ENCODE data around the gene TNFRSF8.

Gene TNFRSF8

DNA sequence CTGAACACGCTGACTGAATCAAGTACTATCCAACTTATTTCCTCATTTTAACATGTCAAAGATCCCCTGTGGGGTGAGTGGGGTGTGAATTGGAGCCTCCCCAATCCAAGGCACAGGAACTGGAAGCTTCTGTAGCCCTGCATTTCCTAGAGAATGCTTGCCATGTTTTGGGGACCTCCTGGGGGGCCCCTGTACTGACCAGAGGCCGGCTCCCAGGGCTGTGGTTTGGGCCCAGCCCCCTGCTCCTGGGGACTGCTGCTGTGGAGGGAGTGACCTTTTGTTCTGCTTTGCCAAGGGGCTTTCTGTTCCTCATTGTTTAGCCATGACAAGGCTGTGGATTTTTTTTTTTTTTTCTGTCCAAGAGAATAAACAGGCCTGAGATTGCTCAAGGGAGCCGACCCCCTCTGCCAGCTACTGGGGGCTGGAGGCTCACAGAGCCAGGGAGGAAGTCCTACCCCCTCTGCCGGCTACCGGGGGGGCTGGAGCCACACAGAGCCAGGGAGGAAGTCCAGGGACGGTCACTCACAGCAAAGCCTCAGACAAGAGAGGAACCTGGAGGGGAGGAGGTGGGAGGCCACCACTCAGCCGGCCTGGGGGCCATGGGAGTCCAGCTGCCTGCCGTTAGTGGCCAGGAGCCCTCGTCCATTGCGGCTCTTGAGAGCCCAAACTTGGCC, 121.0 kb downstream of the TNFRSF8 start:
- H3K4me3 ChIP-seq (ENCODE audit: low read depth, low read length) = no peak overlapping the region
- no peak for DNase-seq (ENCODE audit: low read depth)
- TF ChIP-seq, protein P1, sequence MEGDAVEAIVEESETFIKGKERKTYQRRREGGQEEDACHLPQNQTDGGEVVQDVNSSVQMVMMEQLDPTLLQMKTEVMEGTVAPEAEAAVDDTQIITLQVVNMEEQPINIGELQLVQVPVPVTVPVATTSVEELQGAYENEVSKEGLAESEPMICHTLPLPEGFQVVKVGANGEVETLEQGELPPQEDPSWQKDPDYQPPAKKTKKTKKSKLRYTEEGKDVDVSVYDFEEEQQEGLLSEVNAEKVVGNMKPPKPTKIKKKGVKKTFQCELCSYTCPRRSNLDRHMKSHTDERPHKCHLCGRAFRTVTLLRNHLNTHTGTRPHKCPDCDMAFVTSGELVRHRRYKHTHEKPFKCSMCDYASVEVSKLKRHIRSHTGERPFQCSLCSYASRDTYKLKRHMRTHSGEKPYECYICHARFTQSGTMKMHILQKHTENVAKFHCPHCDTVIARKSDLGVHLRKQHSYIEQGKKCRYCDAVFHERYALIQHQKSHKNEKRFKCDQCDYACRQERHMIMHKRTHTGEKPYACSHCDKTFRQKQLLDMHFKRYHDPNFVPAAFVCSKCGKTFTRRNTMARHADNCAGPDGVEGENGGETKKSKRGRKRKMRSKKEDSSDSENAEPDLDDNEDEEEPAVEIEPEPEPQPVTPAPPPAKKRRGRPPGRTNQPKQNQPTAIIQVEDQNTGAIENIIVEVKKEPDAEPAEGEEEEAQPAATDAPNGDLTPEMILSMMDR (IDR thresholded peaks at IDR 0.05; ENCODE audit: insufficient read depth, low read depth, low read length, missing control alignments) = no peak

DNA sequence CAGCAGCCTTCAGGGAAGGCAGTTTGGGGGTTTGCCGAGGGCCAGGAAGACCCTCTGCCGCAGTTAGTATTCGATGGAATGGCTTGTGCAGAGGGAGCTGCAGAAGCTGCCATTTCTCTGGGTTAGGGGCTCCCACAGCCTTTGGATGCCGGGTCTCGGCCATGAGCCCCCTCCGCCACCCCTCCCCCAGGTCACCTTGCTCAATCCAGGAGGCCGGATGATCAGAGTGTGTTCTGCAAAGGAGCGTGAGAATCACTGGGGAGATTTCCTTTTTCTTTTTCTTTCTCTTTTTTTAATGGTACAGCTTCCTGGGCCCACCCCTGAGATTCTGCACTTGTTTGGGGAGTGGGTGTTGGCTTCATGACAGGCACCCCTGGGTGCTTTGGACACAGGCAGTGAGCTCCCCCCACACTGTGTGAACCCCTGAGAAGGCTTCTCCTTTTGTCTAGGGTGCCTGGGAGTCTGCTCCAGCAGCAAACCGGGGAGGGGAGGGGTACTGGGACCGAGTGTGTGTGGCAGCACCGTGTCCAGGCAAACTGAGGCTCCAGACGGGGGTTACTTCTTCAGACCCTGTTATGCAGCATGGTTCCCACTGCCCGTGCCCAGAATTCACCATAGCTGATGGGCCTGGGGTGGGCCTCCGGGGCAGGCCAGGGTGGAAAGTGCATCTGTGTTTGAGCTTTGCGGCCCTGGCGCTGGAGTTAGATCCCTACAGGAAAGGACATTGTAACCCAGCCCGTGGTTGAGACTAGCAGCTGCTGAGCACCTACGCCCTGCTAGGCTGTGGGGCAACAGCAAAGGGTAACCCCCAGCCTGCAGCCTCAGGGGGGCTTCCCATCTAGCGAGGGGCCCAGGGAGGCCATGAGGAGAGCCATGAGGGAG, 122.2 kb downstream of the TNFRSF8 start:
- no peak overlapping the region for H3K4me3 ChIP-seq (ENCODE audit: low read depth, low read length)
- TF ChIP-seq, protein P1 (IDR thresholded peaks at IDR 0.05; ENCODE audit: insufficient read depth, low read depth, low read length, missing control alignments) = no peak
- no peak for DNase-seq (ENCODE audit: low read depth)

DNA sequence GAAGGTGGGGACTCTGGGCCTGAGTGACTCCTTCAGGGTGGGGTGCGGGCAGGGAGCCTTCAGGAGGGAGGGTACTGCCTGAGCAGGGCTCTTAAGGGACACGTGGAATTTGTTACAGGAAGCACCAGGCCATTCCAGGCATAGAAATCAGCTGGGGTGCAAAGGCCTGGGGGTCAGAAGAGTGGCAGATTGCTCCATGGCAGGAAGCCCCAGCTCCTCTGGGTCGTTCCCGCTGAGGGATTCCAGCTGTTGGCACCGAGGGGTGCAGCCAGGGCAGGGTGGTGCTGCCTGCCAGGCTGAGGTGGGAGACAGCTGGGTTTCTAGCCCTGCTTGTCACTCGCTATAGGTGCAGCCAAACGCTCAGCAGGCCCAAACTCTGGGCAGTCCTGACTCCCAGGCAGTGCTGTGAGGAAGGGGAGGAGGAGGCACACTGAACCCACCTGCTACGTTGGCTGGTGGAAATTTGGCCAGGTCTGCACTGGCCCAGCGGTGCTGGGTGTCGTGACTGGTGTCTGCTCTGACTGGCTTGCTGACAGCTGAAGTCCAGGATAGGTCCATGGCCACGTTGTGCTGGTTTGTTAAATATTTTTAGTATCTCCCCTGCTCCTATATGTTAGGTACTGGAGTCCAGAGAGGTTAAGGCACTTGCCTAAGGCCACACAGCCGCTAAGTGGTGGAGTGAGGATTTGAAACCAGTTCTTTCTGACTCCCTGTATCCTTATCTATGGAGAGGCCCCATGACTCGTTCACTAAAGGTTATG, 123.0 kb downstream of the TNFRSF8 start:
- TF ChIP-seq, protein P1 (IDR thresholded peaks at IDR 0.05; ENCODE audit: insufficient read depth, low read depth, low read length, missing control alignments) = no peak
- no peak for DNase-seq (ENCODE audit: low read depth)
- H3K4me3 ChIP-seq (ENCODE audit: low read depth, low read length) = no peak overlapping the region

DNA sequence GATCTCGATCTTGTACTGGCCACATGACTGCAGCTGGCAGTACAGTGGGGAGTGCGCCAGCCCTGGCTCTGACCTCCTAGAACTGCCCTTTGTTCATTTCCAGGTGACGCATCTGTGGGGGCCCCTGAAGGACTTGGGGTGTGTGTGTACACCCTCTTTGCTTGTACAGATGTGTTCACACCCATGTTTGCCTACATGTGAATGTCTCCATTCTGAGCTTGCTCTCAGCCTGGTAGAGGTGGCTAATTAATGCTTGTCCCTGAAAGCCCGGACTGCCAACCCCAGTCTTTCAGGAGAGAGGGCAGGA, 123.5 kb downstream of the TNFRSF8 start:
- TF ChIP-seq, protein P1 (IDR thresholded peaks at IDR 0.05; ENCODE audit: insufficient read depth, low read depth, low read length, missing control alignments) = no peak
- DNase-seq (ENCODE audit: low read depth) = no peak
- H3K4me3 ChIP-seq (ENCODE audit: low read depth, low read length) = no peak overlapping the region

DNA sequence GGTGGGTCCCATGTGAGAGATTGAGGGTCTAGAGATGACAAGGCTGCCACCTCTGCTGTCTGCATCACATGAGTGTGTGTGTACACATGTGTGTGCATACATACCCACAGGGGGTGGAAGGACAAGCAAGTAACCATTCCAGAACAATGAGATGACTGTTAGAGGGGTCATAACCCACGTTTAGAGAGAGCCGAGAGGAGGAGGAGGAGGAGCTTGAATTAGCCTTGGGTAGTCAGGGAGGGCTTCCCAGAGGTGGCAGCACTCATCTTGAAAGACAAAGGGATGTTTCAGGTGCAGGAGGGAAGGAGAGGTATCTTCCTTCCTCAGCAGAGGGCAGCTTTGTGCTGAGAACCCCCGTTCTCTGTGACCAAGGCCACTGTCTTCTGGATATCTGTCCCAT, 125.0 kb downstream of the TNFRSF8 start:
- DNase-seq (ENCODE audit: low read depth) = no peak
- TF ChIP-seq, protein P1 (IDR thresholded peaks at IDR 0.05; ENCODE audit: insufficient read depth, low read depth, low read length, missing control alignments) = no peak
- no peak overlapping the region for H3K4me3 ChIP-seq (ENCODE audit: low read depth, low read length)

DNA sequence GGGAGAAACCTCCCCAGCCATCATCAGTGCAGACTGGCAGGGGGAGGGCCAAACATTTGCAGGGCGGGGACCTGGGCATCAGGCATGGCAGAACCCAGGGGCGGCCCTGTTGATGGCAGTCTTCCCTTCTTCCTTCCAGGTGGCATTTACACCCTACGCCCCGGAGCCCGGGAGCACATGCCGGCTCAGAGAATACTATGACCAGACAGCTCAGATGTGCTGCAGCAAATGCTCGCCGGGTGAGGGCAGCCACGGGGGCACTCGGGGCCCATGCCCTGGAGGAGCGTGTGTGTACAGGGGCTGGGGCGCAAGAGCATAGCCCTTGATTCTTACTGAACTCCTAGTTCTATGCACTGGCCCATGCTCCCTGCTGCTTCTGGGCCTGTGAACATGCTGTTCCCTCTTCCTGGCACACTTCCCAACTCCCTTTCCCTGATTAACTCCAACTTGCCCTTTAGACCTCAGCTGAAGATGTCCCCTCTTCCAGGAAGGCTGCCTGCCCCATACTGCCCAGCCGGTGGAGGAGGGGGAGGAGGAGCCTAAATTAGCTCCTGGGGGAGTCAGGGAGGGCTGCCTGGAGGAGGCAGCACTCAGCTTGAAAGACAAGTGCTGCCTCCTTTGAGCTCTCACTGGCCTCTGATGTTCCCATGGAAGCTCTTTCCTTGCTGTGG, 125.7 kb downstream of the TNFRSF8 start:
- no peak overlapping the region for H3K4me3 ChIP-seq (ENCODE audit: low read depth, low read length)
- TF ChIP-seq, protein P1 (IDR thresholded peaks at IDR 0.05; ENCODE audit: insufficient read depth, low read depth, low read length, missing control alignments) = no peak
- no peak for DNase-seq (ENCODE audit: low read depth)

All from GM12865 (cell line).